A673 (cell line): ENCODE measurements around the gene HEXA. TPM values are rescaled to one million over a fixed set of nuclear protein-coding genes. Genes with fewer than 3 reads are reported as not detected.

ENCODE experiments used
- BruUV-seq: library from RNA; stranded (reverse); fragments of 400-500 nt; replicated peaks from 2 replicates; lab custom pipeline; 2021; lab: Mats Ljungman, UMichigan
- CTCF ChIA-PET: fragments of 300-600 bp; sonication (Branson Sonifier 250); formaldehyde crosslinking; loops from one replicate; lab custom pipeline; 2022; ENCODE audit warnings: antibody characterized with exemption; lab: Charles Lee
- POLR2A ChIA-PET: fragments of 300-600 bp; sonication (Branson Sonifier 250); formaldehyde crosslinking; loops from one replicate; lab custom pipeline; 2022; ENCODE audit warnings: antibody characterized with exemption; ENCODE audit not compliant: low non-redundant PET; lab: Charles Lee
- DNase-seq: peaks from one replicate; pipeline ENCODE4 v3.0.0-alpha.2; 2015; ENCODE audit warnings: low spot score
- H3K27ac ChIP-seq: fragments of 200-600 bp; sonication (generic); 2 replicates; pipeline ENCODE4 v1.5.1; 2016; ENCODE audit warnings: mixed run types, low read depth, mild to moderate bottlenecking, mixed read lengths, antibody characterized with exemption, low read length; ENCODE audit not compliant: poor library complexity, severe bottlenecking
- H3K27me3 ChIP-seq: fragments of 200-600 bp; sonication (generic); replicated peaks from 2 replicates; pipeline ENCODE4 v1.6.1; 2017; ENCODE audit warnings: mixed run types, low read depth, mild to moderate bottlenecking, mixed read lengths, antibody characterized with exemption, low read length; ENCODE audit not compliant: insufficient read depth, poor library complexity
- H3K36me3 ChIP-seq: fragments of 200-600 bp; sonication (generic); 2 replicates; pipeline ENCODE4 v1.6.1; 2016; ENCODE audit warnings: mixed run types, mild to moderate bottlenecking, mixed read lengths, antibody characterized with exemption, low read length; ENCODE audit not compliant: insufficient read depth, poor library complexity, severe bottlenecking
- H3K4me1 ChIP-seq: fragments of 200-600 bp; sonication (generic); 2 replicates; pipeline ENCODE4 v1.6.1; 2017; ENCODE audit warnings: mixed run types, mild to moderate bottlenecking, mixed read lengths, antibody characterized with exemption, low read length; ENCODE audit not compliant: insufficient read depth, poor library complexity, severe bottlenecking
- H3K4me3 ChIP-seq: fragments of 200-600 bp; sonication (generic); 2 replicates; pipeline ENCODE4 v1.5.1; 2016; ENCODE audit warnings: low read depth, mixed run types, mild to moderate bottlenecking, mixed read lengths, low read length; ENCODE audit not compliant: poor library complexity, severe bottlenecking
- H3K9me3 ChIP-seq: fragments of 200-600 bp; sonication (generic); 2 replicates; pipeline ENCODE4 v1.6.1; 2016; ENCODE audit warnings: mixed run types, low read depth, mild to moderate bottlenecking, mixed read lengths, antibody characterized with exemption, low read length; ENCODE audit not compliant: poor library complexity, severe bottlenecking
- CTCF ChIP-seq: fragments of 300-800, 200-600 bp; sonication (generic); conservative IDR thresholded peaks from 2 replicates; pipeline ENCODE4 v1.5.1; 2017; ENCODE audit warnings: low read depth, mild to moderate bottlenecking, antibody characterized with exemption, low read length, moderate library complexity, mixed read lengths
- EZH2 ChIP-seq: fragments of 200-600 bp; sonication (generic); IDR thresholded peaks from 2 replicates; pipeline ENCODE4 v1.6.1; 2017; ENCODE audit warnings: borderline replicate concordance, low read depth, mild to moderate bottlenecking, mixed read lengths, antibody characterized with exemption, low read length; ENCODE audit not compliant: poor library complexity, severe bottlenecking
- intact Hi-C: fragments of 100-400 bp; cut with micrococcal nuclease; formaldehyde crosslinking; loops from one replicate; pipeline ENCODE4 v1.10.0; 2022; ENCODE audit not compliant: unreplicated experiment
- total RNA-seq: library from RNA; stranded (reverse); gene quantifications from 2 replicates; pipeline ENCODE4 v1.2.3, GENCODE V29; 2021

HEXA gene
- total RNA-seq, 1 experiment from 2014 or later: 64.8 TPM

- no peak overlapping the region for H3K27ac ChIP-seq
- no peaks in the 10 kb centered on the region for H3K36me3 ChIP-seq
- DNase-seq: peak; percentile 36
- CTCF ChIA-PET: no interaction called here
- intact Hi-C loops: no loop called here
- H3K9me3 ChIP-seq: no peaks in the 10 kb centered on the region
- POLR2A ChIA-PET: no interaction called here
- no peaks in the 10 kb centered on the region for H3K4me1 ChIP-seq
- no peaks in the 10 kb centered on the region for H3K27me3 ChIP-seq
- no TSS peak for BruUV-seq
- no peak overlapping the region for H3K4me3 ChIP-seq
- no peak for TF ChIP-seq CTCF
Observed at GRCh38 chr15:72339777-72340177, 36.0 kb downstream of the HEXA start.

- CTCF ChIA-PET: no interaction called here
- H3K4me1 ChIP-seq: no peaks in the 10 kb centered on the region
- BruUV-seq: no TSS peak
- no peak for DNase-seq
- H3K36me3 ChIP-seq: no peaks in the 10 kb centered on the region
- no peak overlapping the region for H3K27ac ChIP-seq
- TF ChIP-seq CTCF (no peak), EZH2 (no peak)
- H3K27me3 ChIP-seq: no peaks in the 10 kb centered on the region
- POLR2A ChIA-PET: no interaction called here
- no peaks in the 10 kb centered on the region for H3K9me3 ChIP-seq
- intact Hi-C loops: no loop called here
- no peak overlapping the region for H3K4me3 ChIP-seq
Observed at GRCh38 chr15:72338617-72339321, 37.0 kb downstream of the HEXA start.

- TF ChIP-seq EZH2 (no peak), CTCF (no peak)
- Histone ChIP-seq H3K4me3 (no peak overlapping the region), H3K27me3 (no peaks in the 10 kb centered on the region), H3K9me3 (no peaks in the 10 kb centered on the region), H3K4me1 (no peaks in the 10 kb centered on the region), H3K27ac (no peak overlapping the region), H3K36me3 (no peaks in the 10 kb centered on the region)
- BruUV-seq: no TSS peak
- ChIA-PET POLR2A (no interaction called here), CTCF (no interaction called here)
- intact Hi-C loops: no loop called here
- no peak for DNase-seq
Observed at GRCh38 chr15:72338148-72338547, 37.7 kb downstream of the HEXA start.
